Loucy (cell line): Measurements from ENCODE around the gene RERE.

Experiments used
- H2AFZ ChIP-seq: fragments of 200-600 bp; sonication (generic); 2 replicates; pipeline ENCODE4 v1.6.0; 2016; ENCODE audit warnings: antibody characterized with exemption, mild to moderate bottlenecking, low read length, moderate library complexity
- H3F3A ChIP-seq: fragments of 200-600 bp; 2 replicates; pipeline ENCODE4 v1.6.0; 2016; ENCODE audit warnings: antibody characterized with exemption, low read depth, mild to moderate bottlenecking
- H3K27me3 ChIP-seq: fragments of 200-600 bp; sonication (generic); 2 replicates; pipeline ENCODE4 v1.6.1; 2014; ENCODE audit warnings: low read length, mild to moderate bottlenecking; ENCODE audit not compliant: insufficient read depth, poor library complexity, severe bottlenecking
- H3K36me3 ChIP-seq: fragments of 200-600 bp; sonication (generic); 2 replicates; pipeline ENCODE4 v1.6.1; 2016; ENCODE audit warnings: low read length; ENCODE audit not compliant: insufficient read depth
- H3K4me1 ChIP-seq: fragments of 200-600 bp; sonication (generic); 2 replicates; pipeline ENCODE4 v1.5.1; 2014; ENCODE audit warnings: low read length, mild to moderate bottlenecking; ENCODE audit not compliant: insufficient read depth, poor library complexity, severe bottlenecking
- H3K4me2 ChIP-seq: fragments of 200-600 bp; sonication (generic); 2 replicates; pipeline ENCODE4 v1.6.0; 2014; ENCODE audit warnings: antibody characterized with exemption, low read length, low read depth, mild to moderate bottlenecking; ENCODE audit not compliant: poor library complexity, severe bottlenecking
- H3K4me3 ChIP-seq: fragments of 200-600 bp; sonication (generic); 2 replicates; pipeline ENCODE4 v1.5.1; 2014; ENCODE audit warnings: low read length, mild to moderate bottlenecking, mixed read lengths; ENCODE audit not compliant: poor library complexity, severe bottlenecking
- H3K79me2 ChIP-seq: fragments of 200-600 bp; sonication (generic); 2 replicates; pipeline ENCODE4 v1.6.1; 2014; ENCODE audit warnings: low read length; ENCODE audit not compliant: insufficient read depth
- H3K9ac ChIP-seq: fragments of 200-600 bp; sonication (generic); 2 replicates; pipeline ENCODE4 v1.6.0; 2014; ENCODE audit warnings: mild to moderate bottlenecking, low read depth, low read length, moderate library complexity; ENCODE audit not compliant: poor library complexity, severe bottlenecking
- H3K9me2 ChIP-seq: fragments of 200-600 bp; sonication (generic); replicated peaks from 2 replicates; pipeline ENCODE4 v1.6.1; 2016; ENCODE audit warnings: low read depth, low read length, mixed read lengths
- H3K9me3 ChIP-seq: fragments of 200-600 bp; sonication (generic); 2 replicates; pipeline ENCODE4 v1.6.1; 2014; ENCODE audit warnings: mild to moderate bottlenecking, antibody characterized with exemption, low read length, low read depth; ENCODE audit not compliant: insufficient read depth
- H4K20me1 ChIP-seq: fragments of 200-600 bp; sonication (generic); 2 replicates; pipeline ENCODE4 v1.6.0; 2014; ENCODE audit warnings: antibody characterized with exemption, low read length, mild to moderate bottlenecking; ENCODE audit not compliant: insufficient read depth, poor library complexity, severe bottlenecking
- CTCF ChIP-seq: fragments of 200-600 bp; sonication (generic); conservative IDR thresholded peaks from 2 replicates; pipeline ENCODE4 v1.5.1; 2014; ENCODE audit warnings: mild to moderate bottlenecking, antibody characterized with exemption, low read length
- EZH2phosphoT487 ChIP-seq: fragments of 200-600 bp; IDR thresholded peaks from 2 replicates; pipeline ENCODE4 v1.6.1; 2018; ENCODE audit warnings: antibody characterized with exemption, mild to moderate bottlenecking, moderate library complexity, borderline replicate concordance

Gene RERE

GRCh38 chr1:8370046-8370881 lies 447.2 kb downstream of the RERE start:
- Histone ChIP-seq H3K9me3 (no peaks in the 10 kb centered on the region), H3K4me1 (no peaks in the 10 kb centered on the region), H3K4me2 (no peak overlapping the region), H3K4me3 (no peak overlapping the region), H3K36me3 (peaks cover 51% of the 10 kb centered on the region; the same call in 1 of the 2 replicates), H3K9me2 (no peaks in the 10 kb centered on the region), H2AFZ (no peak overlapping the region), H4K20me1 (peaks cover 71% of the 10 kb centered on the region), H3K79me2 (peaks cover 90% of the 10 kb centered on the region), H3K27me3 (no peaks in the 10 kb centered on the region), H3K9ac (no peak overlapping the region), H3F3A (no peaks in the 10 kb centered on the region)
- TF ChIP-seq EZH2phosphoT487: no peak
- no peak for TF ChIP-seq CTCF

DNA sequence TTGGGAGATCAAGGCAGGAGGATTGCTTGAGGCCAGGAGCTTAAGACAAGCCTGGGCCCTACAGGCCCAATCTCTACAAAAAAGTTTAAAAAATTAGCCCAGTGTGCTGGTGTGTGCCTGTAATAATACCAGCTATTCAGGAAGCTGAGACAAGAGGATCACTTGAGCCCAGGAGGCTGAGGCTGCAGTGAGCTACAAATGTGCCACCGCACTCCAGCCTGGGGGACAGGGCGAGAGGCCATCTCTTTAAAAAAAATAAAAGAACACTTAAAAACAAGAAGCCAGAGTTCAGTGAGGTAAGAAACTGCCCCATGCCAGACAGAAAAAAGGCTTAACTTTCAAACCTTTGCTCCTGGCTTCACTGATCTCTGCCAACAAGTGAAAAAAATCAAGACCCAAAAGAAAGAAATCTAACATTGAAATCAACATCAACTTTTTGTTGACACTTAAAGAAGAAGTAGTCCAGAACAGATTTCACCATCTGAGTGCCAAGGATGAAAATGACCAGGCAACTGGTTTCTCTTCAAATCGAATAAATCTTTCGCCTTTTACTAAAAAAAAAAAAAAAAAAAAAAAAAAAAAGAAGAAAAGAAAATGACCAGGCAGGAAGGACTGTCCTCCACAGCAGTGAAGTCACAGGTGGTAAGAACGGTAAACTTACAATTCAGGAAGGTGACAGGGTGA lies 448.3 kb downstream of the RERE start:
- peaks cover 61% of the 10 kb centered on the region for H4K20me1 ChIP-seq

GRCh38 chr1:8367571-8368194 lies 449.8 kb downstream of the RERE start:
- Histone ChIP-seq H3K79me2 (peaks cover 69% of the 10 kb centered on the region), H3K36me3 (peaks cover 58% of the 10 kb centered on the region; the same call in 1 of the 2 replicates), H2AFZ (no peak overlapping the region), H3K4me3 (no peak overlapping the region), H3K4me1 (no peaks in the 10 kb centered on the region), H3K27me3 (no peaks in the 10 kb centered on the region), H3K9me3 (no peaks in the 10 kb centered on the region), H4K20me1 (peaks cover 57% of the 10 kb centered on the region), H3K9me2 (no peaks in the 10 kb centered on the region), H3F3A (no peaks in the 10 kb centered on the region), H3K4me2 (no peak overlapping the region), H3K9ac (no peak overlapping the region)
- TF ChIP-seq CTCF (no peak), EZH2phosphoT487 (no peak)

More for the DNA sequence above, 448.3 kb downstream of the RERE start:
- no peaks in the 10 kb centered on the region for H3K27me3 ChIP-seq
- no peaks in the 10 kb centered on the region for H3F3A ChIP-seq
- no peak overlapping the region for H3K4me2 ChIP-seq
- H2AFZ ChIP-seq: no peak overlapping the region
- no peaks in the 10 kb centered on the region for H3K9me3 ChIP-seq
- no peak overlapping the region for H3K9ac ChIP-seq
- TF ChIP-seq CTCF (no peak), EZH2phosphoT487 (no peak)
- no peak overlapping the region for H3K4me3 ChIP-seq
- H3K36me3 ChIP-seq: peaks cover 57% of the 10 kb centered on the region; the same call in 1 of the 2 replicates
- peaks cover 83% of the 10 kb centered on the region for H3K79me2 ChIP-seq
- no peaks in the 10 kb centered on the region for H3K9me2 ChIP-seq
- no peaks in the 10 kb centered on the region for H3K4me1 ChIP-seq
